Activated CD4-positive, alpha-beta T cell treated with anti-CD3 and anti-CD28 coated beads, Interleukin-2, amount 50 U/mL, for 4 hours (primary cell): Measurements from ENCODE around the gene HTRA2.
A peak's percentile ranks its signal among the peaks of the same experiment; 100 is the strongest.

Experiments used
- DNase-seq, 2 experiments: peaks; one replicate each; pipeline ENCODE4 v3.0.0-alpha.2; 2020

Gene HTRA2

DNA sequence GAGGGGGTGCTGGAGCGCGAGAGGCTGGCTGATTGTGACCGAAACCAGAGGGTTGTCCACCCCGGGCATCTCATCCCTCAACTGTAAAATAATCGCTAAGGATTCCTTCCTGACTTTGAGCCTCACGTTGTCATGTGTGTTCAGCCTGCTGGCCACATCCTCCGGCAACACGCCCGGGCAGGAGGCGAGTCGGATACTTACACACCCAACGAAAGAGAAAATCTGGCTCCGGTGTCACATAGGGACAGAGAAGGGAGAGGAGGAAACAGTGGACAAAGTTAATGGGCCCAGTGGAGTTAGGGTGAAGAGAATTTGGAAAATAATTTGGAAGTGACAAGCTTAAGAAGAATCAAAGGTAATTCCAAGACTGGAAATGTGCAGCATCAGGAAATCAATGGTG is 13.1 kb upstream of the HTRA2 start:
- no peak for DNase-seq

DNA sequence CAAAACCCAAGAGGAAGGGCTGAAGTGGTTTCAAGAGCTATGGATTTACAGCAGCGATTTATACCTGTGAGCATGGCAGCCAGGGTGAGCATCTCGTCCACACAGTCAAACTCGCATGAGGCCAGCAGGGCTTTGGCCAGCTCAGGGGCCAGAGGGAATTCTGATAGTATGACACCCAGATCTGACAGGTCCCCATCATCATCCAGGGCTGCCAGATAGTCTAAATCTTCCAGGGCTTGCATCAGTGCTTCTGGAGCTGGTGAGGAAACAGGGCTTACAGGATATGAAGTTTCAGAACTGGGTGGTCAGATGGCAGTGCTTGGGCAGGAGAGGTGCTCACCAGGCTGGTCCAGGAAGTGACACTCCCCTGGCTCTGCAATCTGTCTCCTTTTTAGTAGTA is 7.2 kb upstream of the HTRA2 start:
- DNase-seq, result no peak

DNA sequence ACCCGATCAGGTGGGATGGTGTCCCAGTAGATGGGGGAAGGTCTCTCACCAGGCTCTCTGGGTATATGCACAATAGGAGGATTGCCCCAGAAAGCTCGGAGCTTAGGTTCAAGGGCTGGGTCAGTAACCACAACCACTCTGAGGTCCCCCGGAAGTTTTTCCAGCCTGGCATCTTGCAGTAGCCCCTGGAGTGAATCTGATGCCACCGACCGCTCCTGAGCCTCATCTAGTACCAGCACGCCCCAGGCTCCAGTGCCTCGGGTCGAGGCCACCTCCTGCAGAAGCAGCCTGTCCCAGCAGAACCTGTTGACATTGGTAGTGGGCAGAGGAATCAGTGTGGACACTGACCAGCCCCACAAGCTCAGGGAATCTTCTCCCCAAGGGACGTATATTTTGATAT is 5.7 kb upstream of the HTRA2 start:
- no peak for DNase-seq

DNA sequence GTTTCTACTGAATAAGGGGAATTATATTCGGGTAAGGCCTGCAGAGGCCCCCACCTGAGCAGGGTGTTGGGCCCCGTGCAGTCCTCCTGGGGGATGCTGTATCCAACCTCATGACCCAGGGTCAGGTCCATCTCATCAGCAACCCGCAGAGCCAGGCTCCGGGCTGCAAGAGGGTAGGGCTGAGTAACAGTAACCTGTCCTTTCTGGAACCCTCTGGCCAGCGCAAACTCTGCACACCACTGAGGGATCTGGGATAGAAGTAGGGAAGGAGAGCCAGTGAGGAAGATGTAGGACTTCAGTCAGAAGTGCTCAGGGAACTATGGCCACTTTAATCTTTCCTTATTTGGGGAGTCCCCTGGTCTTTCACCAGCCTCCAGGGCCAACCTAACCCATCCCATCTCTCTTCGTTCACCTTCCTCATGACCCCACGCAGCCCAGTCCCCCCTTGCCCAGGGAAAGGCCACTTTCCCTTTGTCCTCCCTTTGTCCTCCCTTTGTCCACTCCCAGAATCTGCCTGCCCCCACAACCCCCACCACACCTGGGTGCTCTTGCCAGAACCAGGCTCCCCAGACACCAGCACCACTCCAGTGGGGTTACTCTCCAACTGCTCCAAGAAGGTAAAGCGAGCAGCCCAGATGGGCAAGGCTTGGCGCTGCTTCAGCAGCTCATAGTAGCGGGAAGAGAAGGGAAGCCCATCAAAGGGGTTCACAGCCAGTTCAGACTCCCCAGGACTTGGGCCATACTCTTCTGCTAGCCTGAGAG is 4.6 kb upstream of the HTRA2 start:
- DNase-seq, result no peak

DNA sequence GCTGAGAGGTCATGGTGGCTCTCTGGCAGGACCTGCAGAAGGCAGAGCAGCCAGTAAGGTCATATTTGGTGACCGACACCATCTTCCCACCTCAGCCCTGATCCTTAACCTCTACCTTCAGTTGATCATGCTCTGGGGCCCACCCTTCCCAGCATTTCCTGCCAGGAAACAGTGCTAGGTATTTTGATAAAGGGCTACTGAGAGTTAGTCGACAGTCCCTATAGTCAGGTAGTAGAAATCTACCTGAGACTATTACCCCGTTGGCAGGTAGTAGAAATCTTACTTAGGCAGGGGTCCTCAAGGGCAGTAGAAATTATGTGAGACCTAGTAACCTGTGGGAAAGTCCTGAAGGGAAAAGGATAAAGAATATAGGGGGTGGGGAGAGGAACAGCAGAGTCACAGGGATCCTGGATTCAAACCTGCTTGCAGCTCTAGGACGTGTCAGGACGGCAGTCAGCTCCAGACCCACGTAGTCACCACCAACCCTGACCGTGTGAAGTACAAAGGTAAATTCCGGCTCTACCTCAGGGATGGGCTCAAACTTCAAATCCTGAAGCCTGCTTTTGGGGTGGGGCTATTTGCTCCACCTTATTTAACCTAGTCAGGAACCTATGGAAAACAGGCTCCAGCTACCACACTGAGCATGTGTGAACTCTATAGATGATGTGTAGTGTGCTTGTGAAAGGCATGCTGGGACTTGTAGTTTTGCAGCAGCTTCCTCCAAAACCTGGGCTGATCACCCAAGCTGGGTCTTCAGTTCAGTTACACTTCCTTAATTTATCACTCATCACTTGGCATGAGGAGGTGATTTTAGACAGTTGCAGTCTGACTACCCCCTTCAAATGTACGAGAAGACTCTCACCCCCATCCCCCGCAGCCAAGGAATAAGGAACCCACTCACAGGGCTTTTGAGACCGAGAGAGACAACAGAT is 3.8 kb upstream of the HTRA2 start, which contains the start of gene DQX1:
Gene DQX1, minus strand, starts transcription at position 515 of the 932 bp plus-strand sequence. Its CDS starts 502 bp downstream, at position 13.
- DNase-seq, result no peak

DNA sequence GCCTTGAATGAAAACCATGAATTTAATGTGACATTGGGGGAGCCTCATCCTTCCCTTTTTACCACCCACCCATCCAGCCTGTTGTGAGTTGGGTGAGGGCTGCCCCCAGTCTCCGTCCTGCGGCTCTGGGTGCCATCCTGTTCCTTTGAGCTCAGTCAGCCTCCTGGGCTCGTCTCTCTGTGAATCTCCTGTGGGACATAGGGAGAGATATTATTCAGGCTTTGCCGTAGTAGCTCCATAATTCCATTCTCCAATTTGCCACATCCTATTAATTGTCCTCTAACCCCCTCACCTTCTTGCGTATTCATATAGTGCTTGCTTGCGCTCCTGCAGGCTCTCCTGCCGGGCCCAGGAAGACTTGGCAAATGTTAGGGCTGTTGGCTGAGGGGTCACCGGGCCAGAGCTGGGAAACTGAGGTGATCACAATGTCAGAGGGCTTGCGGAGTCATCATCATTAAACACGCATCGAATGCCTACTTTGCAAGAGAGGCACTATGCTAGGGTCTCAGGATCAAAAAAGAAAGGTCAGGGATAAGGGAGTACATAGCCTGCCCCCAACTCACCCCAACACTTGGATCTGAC is 3.0 kb upstream of the HTRA2 start:
- DNase-seq, result no peak

DNA sequence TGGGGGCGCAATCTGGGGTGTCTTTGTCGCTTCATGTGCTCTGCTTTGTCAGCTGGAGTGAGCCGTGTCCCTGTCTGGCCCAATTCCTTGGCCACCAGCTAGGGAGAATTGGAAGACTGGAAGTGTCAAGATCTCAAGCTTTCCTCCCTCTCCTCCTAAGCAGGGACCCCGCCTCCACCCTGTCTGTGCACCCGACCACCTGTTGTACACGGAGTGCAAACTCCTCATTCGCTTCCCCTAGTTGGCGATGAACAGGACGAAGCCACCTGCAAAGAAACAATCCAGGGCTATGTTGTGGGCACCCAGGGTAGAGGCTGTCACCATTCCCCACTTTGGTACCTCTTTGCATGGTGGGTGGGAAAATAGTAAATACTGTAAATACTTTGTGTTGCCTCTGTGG is 2.0 kb upstream of the HTRA2 start:
- DNase-seq, result no peak

DNA sequence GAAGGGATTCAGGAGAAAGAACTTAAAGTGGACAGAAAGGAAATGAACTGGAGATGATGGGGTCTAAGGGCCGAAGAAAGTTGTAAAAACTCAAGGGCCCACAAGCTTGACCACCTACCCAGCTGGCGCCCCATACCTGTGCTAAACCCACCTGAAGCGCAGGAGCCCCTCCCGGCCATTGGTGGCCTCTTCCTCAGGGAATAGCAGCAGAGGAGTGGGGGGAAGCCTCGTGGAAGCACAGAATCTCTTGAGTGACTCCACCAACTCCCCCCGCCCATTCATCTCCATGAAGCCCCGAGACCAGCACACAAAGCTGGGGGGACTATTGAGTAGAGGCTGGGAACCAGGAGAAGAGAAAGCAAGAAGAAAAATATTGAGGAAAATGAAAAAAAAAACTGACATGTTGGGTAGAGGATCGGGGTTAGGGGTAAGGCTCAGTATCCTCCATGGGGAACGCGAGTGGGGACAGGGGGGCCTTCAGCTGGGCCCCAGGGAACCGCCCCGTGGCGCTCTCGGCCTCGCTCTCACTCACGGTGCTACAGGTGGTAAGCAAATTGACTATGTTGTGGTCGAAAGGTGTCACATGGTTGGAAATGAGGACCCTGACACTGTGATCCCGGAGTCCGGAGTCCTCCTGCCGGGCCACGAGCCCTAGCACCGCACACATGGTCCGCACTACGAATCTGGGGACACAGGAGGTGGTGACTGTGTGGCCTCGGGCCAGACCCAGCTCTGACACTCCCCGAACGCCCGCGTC is 955 bp upstream of the HTRA2 start:
- DNase-seq, result no peak

DNA sequence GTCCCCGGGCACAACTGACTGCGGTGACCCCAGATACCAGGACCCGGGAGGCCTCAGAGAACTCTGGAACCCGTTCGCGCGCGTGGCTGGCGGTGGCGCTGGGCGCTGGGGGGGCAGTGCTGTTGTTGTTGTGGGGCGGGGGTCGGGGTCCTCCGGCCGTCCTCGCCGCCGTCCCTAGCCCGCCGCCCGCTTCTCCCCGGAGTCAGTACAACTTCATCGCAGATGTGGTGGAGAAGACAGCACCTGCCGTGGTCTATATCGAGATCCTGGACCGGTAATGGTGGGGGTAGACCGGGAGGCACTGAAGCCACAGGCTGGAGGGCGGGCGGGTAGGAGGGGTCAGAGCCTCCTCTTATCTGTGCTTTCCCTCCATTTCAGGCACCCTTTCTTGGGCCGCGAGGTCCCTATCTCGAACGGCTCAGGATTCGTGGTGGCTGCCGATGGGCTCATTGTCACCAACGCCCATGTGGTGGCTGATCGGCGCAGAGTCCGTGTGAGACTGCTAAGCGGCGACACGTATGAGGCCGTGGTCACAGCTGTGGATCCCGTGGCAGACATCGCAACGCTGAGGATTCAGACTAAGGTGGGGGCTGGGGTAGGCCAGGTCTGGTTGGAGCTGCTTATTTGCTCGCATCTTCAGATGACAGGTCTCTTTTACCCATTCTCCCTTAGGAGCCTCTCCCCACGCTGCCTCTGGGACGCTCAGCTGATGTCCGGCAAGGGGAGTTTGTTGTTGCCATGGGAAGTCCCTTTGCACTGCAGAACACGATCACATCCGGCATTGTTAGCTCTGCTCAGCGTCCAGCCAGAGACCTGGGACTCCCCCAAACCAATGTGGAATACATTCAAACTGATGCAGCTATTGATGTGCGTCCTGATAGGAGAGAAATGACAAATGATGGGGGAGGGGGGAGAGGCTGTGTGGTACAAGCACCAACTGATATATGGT is 780 bp downstream of the HTRA2 start:
- peak in 1 of 2 experiments; percentile 26 for DNase-seq

DNA sequence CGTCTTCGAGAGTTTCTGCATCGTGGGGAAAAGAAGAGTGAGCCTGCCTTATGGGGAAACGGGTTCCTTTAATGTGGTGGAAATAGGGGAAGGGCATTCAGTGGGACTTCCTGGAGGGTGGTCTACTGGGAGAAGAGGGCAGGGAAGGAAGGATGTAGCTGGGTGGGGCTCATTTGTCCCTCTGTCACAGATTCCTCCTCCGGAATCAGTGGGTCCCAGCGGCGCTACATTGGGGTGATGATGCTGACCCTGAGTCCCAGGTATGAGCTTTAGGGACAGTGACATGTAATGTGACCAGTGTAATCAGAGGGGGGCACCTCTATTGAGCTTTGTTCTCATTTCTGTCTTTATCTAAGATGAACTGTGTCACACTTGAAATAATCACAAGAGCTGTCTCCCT is 1.9 kb downstream of the HTRA2 start:
- DNase-seq, result no peak

DNA sequence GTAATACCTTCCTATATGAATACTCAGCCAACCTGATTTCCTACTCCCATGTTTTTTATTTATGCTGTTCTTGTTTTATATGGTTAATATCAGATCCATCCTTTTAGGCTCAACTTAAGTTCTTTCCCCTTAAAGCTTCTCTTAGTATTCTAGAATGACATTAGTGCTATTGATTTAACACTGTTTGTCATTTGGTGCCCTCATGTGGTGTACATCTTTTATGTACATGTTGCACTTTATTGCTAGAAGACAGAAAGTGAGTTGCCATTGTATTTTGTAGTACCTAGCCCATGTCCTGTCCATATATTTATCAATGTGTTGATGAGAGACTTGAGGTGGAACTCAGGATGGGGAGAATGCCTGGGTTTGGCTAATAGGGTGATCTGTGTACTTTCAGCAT is 2.5 kb downstream of the HTRA2 start:
- no peak for DNase-seq

DNA sequence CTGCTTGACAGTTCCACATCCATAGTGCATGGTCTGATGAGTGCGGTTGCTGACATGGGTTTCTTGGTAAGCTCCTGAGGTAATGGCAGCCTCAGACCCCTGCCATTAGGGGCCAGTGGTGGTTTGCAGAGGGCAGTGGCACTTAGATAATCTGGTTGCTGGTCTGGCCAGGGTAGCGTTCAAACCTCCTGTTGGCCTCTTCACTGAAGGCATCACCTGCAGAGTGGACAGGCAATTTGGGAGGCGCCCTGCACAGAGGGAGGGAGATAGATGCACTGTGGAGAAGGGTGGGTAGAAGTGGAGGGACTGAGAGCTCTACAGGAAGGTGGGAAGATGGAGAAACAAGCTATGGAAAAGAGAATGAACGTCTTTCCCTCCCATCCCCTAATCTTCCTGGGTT is 3.7 kb downstream of the HTRA2 start:
- no peak for DNase-seq

DNA sequence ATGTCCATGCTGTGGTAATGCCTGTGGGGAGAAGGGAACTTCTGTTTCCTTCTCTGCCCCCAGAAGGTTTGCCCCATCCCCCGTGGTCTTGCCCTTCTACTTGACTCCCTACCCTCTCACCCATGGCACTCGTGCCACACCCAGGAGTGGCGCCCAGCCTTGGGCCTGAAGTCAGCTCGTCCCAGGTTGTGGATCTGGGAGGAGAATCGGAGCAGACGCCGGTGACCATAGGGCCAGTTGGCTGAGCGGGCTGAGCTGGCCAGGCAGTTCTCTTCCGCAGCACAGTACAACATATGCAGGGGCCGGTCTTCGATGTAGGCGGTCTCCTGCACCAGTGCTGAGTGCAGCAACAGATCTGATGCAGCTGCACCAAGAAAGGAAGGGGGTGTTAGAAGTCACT is 4.7 kb downstream of the HTRA2 start:
- no peak for DNase-seq

DNA sequence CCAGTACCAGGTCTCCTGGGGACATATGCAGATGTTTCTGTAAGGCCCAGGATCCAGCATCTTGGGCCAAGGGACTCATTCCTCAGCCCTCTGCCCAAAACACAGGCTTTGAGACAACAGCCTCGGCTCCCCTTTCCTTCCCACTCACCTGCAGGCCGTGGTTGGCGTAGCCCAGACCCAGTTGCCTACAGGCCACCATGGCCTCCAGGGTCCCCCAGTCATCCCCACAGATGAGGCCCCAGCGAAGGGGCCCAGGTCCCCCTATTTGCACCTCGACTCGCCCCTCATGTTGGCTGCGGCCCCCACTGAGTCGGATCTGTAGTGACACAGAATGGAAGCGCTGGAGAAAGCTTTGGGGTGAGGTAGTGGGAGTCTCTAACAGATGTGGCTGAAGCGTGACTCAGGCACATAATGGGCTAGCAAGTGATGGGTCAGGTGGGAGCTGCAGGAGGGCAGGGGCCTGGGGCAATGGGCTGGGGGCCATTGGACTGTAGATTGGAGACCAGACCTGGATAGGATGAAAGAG is 5.8 kb downstream of the HTRA2 start:
- no peak for DNase-seq

DNA sequence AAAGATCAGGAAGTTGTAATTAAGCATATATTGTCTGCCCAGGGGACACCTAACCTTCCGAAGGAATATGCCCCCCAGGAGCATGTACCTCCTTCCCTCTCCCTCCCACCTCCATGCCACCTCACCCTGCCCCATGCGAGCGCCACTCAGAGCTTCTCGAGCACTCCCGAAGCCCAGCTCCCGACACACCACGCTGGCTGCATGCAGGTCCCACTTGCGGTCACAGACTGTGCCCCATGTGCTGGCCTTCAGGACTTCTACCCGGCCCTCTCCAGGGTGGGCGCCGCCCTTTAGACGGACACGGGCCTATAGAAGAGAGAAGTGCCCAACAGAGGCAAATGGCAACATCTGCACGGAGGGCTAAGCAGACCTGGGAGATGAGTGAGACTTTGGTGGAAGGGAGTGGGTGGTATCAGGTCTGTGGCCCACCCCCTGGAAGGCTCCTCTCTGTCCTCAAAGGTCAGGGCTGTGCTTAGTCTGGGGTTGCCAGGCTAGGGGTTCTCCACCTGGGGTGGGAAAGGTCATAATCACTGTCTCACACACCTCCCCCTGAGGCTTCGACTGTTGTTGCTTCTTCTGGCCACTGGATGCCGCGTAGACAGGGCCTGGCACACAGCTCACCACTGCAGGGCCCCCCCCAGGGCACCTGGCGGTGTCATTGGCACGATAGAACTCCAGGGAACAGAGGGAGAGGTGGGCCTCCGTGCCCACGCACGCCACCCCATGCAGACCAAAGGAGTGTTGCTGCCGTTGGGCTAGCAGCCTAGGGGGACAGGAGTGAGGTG is 6.6 kb downstream of the HTRA2 start:
- no peak for DNase-seq

DNA sequence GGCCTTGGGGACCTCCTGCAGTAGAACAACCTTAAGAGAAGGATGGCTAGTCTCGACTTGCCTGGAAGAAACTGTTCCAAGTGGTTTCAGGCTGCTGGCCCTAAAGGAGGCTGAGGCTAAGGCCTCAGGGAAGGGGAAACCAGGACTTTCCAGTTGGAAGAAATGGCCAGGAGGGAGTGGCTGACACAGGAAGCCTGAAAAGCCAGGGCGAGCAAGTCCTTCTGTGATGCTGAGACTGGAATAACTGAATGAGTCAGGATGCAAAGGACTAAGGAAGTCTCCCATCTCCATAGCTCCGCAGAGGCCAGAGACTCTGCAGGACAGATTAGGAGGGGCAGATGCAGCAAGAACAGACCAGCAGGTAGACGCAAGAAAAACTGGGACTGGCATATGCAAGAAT is 7.4 kb downstream of the HTRA2 start:
- no peak for DNase-seq

DNA sequence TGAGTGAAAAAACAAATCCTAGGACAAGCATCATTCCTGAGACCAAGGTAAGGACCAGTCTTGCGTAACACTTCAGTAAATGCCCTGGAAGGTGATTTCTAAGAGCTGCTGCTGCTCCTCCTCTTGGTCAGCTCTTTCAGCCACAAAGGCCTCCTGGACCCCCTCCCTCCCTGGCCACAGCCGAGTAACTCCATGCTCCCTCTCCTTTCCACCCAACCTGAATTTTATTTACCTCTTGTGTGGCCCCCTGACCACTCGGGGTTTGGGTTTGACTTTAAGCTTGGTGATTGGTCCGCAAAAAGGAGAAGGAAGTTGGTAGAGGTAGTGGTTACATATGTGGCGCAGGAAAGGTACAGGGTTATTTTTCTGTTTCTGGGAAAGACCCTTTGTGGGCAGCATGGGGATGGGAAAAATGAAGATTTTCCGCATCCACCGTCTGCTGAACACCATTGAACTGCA is 9.2 kb downstream of the HTRA2 start:
- DNase-seq, result no peak

DNA sequence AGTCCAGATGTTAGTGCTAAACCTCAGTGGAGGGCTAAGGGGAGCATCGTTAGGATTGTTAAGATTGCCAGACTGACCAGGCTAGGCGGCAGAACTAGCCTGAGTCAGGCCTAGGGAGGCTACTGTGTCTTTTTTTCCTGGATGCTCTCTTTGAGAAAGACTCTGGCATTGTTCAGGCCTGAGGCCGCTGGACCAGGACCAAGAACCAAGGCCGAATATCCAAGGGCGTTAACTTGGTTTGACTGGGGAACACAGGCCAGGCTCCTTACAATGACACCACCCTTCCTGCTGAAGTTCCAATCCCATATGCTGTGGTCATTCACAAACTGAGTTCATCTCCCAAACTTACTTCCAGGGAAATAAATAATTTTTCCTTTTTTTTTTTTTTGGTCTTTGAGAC is 10.6 kb downstream of the HTRA2 start:
- DNase-seq, result no peak

DNA sequence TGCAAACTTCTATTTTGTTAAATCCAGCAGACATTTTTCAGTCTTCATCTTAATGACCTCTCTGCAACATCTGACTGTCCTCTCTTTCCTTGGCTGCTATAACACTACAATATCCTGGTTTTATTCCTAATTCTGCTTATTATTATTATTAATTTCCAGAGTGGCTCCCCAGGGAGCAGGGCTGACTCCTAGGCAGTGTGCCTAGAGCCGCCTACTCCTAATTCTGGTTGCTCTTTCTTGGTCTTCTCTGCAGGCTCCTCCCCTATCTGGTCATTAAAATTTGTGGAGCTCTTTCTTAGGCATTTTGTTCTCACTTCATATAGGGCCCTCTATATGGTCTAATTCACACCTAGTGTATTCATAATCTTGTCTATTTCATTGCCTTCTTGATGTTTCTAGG is 13.2 kb downstream of the HTRA2 start:
- no peak for DNase-seq

DNA sequence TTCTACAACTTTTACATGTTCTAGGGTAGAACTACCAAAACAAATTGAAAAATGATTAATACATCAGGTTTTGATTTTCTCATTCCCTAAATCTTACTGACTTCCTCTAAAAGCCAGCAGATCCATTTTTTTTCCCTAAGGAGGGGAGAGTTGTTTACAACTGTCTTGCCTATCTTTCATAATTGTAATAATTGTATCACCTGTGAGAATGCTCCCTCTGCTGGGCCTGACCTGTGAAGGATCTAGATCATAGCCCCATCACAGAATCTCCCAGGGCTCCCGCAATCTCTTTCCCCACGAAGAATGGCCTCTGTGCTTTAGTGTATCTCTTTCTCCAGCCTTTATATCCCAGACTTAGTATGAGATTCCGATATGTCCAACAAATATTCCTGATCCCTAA is 14.9 kb downstream of the HTRA2 start:
- no peak for DNase-seq

DNA sequence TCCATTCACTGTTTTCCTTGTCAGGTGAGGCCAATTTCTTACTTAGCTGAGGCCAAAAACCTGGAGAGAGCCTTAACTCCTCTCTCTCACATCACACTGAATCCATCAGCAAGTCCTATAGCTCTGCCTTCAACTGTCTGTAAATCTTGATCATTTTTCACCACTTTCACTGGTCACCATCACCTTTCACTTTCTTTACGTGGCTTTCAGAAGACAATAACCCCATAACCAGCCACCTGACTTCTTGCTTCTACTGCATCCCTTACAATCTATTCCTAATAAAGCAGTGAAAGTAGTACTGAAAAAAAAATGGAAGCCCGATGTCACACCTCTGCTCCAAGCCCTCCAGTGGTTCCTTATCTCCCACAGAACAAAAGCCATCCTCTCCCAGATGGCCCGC is 16.3 kb downstream of the HTRA2 start:
- no peak for DNase-seq
